ENCODE results near the gene ACAP2. TPM values are rescaled to one million over a fixed set of nuclear protein-coding genes. Genes with fewer than 3 reads are reported as not detected.

ACAP2 gene
- total and polyA plus RNA-seq, 4 donors, result 4.5 to 28.5 (median 23.3) TPM

DNA sequence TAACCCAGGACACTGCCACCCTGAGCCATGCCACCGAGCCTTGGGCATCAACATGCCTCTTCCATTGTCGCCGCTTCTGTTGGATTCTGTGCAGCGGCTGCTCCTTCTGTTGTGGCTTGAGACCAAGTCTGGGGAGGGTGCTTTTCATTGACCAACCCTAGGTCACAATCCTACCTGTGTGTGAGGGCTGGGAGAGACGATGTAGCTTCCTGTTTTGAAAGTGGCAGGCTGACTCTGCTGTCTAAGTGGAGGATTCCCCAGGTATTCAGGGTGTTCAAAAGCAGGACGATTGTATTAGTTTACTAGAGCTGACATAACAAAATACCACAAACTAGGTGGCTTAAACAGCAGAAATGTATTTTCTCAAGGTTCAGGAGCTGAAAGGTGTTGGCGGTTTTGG lies 13.0 kb upstream of the ACAP2 start:
- DNase-seq (ENCODE audit: low spot score), result no peak
- WGBS, result 92% methylated on average over 7 of the region's 7 CpGs
- no peak overlapping the region for H3K4me3 ChIP-seq (ENCODE audit: low read depth in 1 of 3, low read length in 3 of 3)

More for the DNA sequence above, 13.0 kb upstream of the ACAP2 start:
- Histone ChIP-seq H3K9me3 (ENCODE audit: control insufficient read depth in 4 of 4, low read length in 3 of 4) (no peaks in the 10 kb centered on the region), H3K9ac (ENCODE audit: low read depth in 1 of 2, low read length in 2 of 2) (no peak overlapping the region), H3K27me3 (ENCODE audit: control insufficient read depth in 4 of 4, insufficient read depth in 4 of 4, low read length in 3 of 4) (no peaks in the 10 kb centered on the region), H3K27ac (ENCODE audit: low read depth in 1 of 2, low read length in 2 of 2) (no peak overlapping the region), H3K36me3 (ENCODE audit: control insufficient read depth in 4 of 4, insufficient read depth in 3 of 4, low read depth in 1 of 4, low read length in 3 of 4) (no peaks in the 10 kb centered on the region), H3K4me1 (ENCODE audit: control insufficient read depth in 4 of 4, insufficient read depth in 4 of 4, low read length in 3 of 4) (no peaks in the 10 kb centered on the region)
- no peak for TF ChIP-seq FOXA2 (IDR thresholded peaks at IDR 0.05)
- no peak for TF ChIP-seq HNF4G (IDR thresholded peaks at IDR 0.05)
- TF ChIP-seq, protein P1, sequence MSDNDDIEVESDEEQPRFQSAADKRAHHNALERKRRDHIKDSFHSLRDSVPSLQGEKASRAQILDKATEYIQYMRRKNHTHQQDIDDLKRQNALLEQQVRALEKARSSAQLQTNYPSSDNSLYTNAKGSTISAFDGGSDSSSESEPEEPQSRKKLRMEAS (IDR thresholded peaks at IDR 0.05), result no peak
- TF ChIP-seq ZBTB33 (IDR thresholded peaks at IDR 0.05), result no peak
- TF ChIP-seq CTCF (IDR thresholded peaks at IDR 0.05; ENCODE audit: low read depth, low read length, missing input control), result no peak
- TF ChIP-seq FOXA1 (IDR thresholded peaks at IDR 0.05), result no peak
- no peak for TF ChIP-seq RAD21 (IDR thresholded peaks at IDR 0.05)
- no peak for TF ChIP-seq JUND (IDR thresholded peaks at IDR 0.05)
- TF ChIP-seq SP1 (IDR thresholded peaks at IDR 0.05), result no peak
- TF ChIP-seq EGR1 (IDR thresholded peaks at IDR 0.05; ENCODE audit: low read depth in 2 of 2), result no peak
- no peak for TF ChIP-seq ATF3 (IDR thresholded peaks at IDR 0.05)
- no peak for TF ChIP-seq GABPA (IDR thresholded peaks at IDR 0.05 in 1 of 2, conservative IDR thresholded peaks at IDR 0.05 in 1 of 2)
- TF ChIP-seq REST (IDR thresholded peaks at IDR 0.05), result no peak
- no peak for TF ChIP-seq NR2F2 (IDR thresholded peaks at IDR 0.05)
- no peak for TF ChIP-seq HNF4A (conservative IDR thresholded peaks at IDR 0.05)
- no peak for TF ChIP-seq YY1 (IDR thresholded peaks at IDR 0.05)
- TF ChIP-seq TAF1 (conservative IDR thresholded peaks at IDR 0.05), result no peak
- no peak for TF ChIP-seq RXRA (IDR thresholded peaks at IDR 0.05)

Data from liver (tissue), 9 donors.